ENCODE data around the gene CDH23.

GRCh38 chr10:71429929-71430328 lies 33.2 kb downstream of the CDH23 start:
- no peak for TF ChIP-seq CTCF (IDR thresholded peaks at IDR 0.05)
- TF ChIP-seq POLR2A (IDR thresholded peaks at IDR 0.05): no peak

Data from uterus (tissue), 2 donors.